HCT116 (cell line): ENCODE measurements around the gene CGNL1.

ENCODE experiments used
- CEBPB ChIP-seq: IDR thresholded peaks from 2 replicates; pipeline ENCODE4 v1.6.1; 2012; ENCODE audit warnings: low read depth
- CTCF ChIP-seq, 3 experiments: fragments of 200-600 bp in 1 of 3; sonication (generic) in 1 of 3; IDR thresholded peaks in 2 of 3; conservative IDR thresholded peaks in 1 of 3; 2 replicates each; pipeline ENCODE4 v1.5.1; 2012 to 2017; ENCODE audit warnings: low read depth in 2 of 3, low read length in 2 of 3, antibody characterized with exemption in 1 of 3, borderline replicate concordance in 1 of 3, control low read depth in 1 of 3, mild to moderate bottlenecking in 1 of 3, mixed read lengths in 1 of 3, mixed run types in 1 of 3, moderate library complexity in 1 of 3; ENCODE audit not compliant: insufficient read depth in 1 of 3
- EZH2 ChIP-seq: fragments of 200-600 bp; sonication (generic); IDR thresholded peaks from 2 replicates; pipeline ENCODE4 v1.6.1; 2017; ENCODE audit warnings: antibody characterized with exemption, mixed run types
- JUND ChIP-seq: IDR thresholded peaks from 2 replicates; pipeline ENCODE4 v1.6.1; 2012
- POLR2A ChIP-seq: IDR thresholded peaks from 2 replicates; pipeline ENCODE4 v1.7.0; 2011; ENCODE audit warnings: borderline replicate concordance; ENCODE audit not compliant: insufficient read depth, insufficient read length; ENCODE audit errors: extremely low read depth
- POLR2AphosphoS5 ChIP-seq: IDR thresholded peaks from 2 replicates; pipeline ENCODE4 v1.6.1; 2011; ENCODE audit warnings: mild to moderate bottlenecking, low read depth, low read length, moderate library complexity
- RAD21 ChIP-seq: IDR thresholded peaks from 2 replicates; pipeline ENCODE4 v1.6.1; 2012; ENCODE audit warnings: low read depth, mild to moderate bottlenecking
- REST ChIP-seq: IDR thresholded peaks from 2 replicates; pipeline ENCODE4 v1.6.1; 2012; ENCODE audit warnings: low read depth
- SIN3A ChIP-seq: IDR thresholded peaks from 2 replicates; pipeline ENCODE4 v1.6.1; 2012; ENCODE audit warnings: low read depth
- SP1 ChIP-seq: IDR thresholded peaks from 2 replicates; pipeline ENCODE4 v1.6.1; 2012; ENCODE audit warnings: low read depth
- ZNF274 ChIP-seq: fragments of 200-500 bp; sonication (Bioruptor generic); IDR thresholded peaks from 2 replicates; pipeline ENCODE4 v1.6.1; 2014; ENCODE audit warnings: mild to moderate bottlenecking, low read depth, low read length, inconsistent platforms

GRCh38 chr15:57390583-57390982 lies 14.3 kb downstream of the CGNL1 start:
- TF ChIP-seq EZH2 (no peak), CTCF (IDR thresholded peaks at IDR 0.05 in 2 of 3, conservative IDR thresholded peaks at IDR 0.05 in 1 of 3; ENCODE audit: borderline replicate concordance in 1 of 3, insufficient read depth in 1 of 3, low read depth in 2 of 3, low read length in 2 of 3) (no peak), POLR2A (no peak), JUND (no peak), REST (no peak), POLR2AphosphoS5 (no peak), RAD21 (no peak), CEBPB (no peak), ZNF274 (no peak), SIN3A (no peak), SP1 (no peak)
